Measurements from ENCODE around the gene DLL3. TPM values are rescaled to one million over a fixed set of nuclear protein-coding genes. Genes with fewer than 3 reads are reported as not detected.

Gene DLL3
- total and polyA plus RNA-seq, 2 experiments from 2014 or later = 9.8 to 15.6 TPM

GRCh38 chr19:39546599-39546998 is 47.9 kb downstream of the DLL3 start (continued):
- TF ChIP-seq, protein P1, sequence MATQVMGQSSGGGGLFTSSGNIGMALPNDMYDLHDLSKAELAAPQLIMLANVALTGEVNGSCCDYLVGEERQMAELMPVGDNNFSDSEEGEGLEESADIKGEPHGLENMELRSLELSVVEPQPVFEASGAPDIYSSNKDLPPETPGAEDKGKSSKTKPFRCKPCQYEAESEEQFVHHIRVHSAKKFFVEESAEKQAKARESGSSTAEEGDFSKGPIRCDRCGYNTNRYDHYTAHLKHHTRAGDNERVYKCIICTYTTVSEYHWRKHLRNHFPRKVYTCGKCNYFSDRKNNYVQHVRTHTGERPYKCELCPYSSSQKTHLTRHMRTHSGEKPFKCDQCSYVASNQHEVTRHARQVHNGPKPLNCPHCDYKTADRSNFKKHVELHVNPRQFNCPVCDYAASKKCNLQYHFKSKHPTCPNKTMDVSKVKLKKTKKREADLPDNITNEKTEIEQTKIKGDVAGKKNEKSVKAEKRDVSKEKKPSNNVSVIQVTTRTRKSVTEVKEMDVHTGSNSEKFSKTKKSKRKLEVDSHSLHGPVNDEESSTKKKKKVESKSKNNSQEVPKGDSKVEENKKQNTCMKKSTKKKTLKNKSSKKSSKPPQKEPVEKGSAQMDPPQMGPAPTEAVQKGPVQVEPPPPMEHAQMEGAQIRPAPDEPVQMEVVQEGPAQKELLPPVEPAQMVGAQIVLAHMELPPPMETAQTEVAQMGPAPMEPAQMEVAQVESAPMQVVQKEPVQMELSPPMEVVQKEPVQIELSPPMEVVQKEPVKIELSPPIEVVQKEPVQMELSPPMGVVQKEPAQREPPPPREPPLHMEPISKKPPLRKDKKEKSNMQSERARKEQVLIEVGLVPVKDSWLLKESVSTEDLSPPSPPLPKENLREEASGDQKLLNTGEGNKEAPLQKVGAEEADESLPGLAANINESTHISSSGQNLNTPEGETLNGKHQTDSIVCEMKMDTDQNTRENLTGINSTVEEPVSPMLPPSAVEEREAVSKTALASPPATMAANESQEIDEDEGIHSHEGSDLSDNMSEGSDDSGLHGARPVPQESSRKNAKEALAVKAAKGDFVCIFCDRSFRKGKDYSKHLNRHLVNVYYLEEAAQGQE (IDR thresholded peaks at IDR 0.05; ENCODE audit: unreplicated experiment) = no peak
- TF ChIP-seq EZH2phosphoT487 (IDR thresholded peaks at IDR 0.05; ENCODE audit: unreplicated experiment) = no peak

GRCh38 chr19:39550197-39550596 is 51.5 kb downstream of the DLL3 start:
- no peak overlapping the region for H3K27ac ChIP-seq (ENCODE audit: low read depth)
- H3K36me3 Mint-ChIP-seq (ENCODE audit: low read depth) = no peaks in the 10 kb centered on the region
- H3K9me2 ChIP-seq (ENCODE audit: insufficient read depth) = no peaks in the 10 kb centered on the region; the same call in 1 of the 2 replicates
- no peaks in the 10 kb centered on the region for H3K4me1 Mint-ChIP-seq
- H3K9me3 Mint-ChIP-seq = no peaks in the 10 kb centered on the region
- no peaks in the 10 kb centered on the region for H3K79me2 ChIP-seq (replicated peaks; ENCODE audit: insufficient read depth)
- H3K4me3 ChIP-seq = no peak overlapping the region
- H3K27me3 ChIP-seq (ENCODE audit: insufficient read depth) = no peaks in the 10 kb centered on the region
- no peak overlapping the region for H3K4me2 ChIP-seq
- H3K27me3 Mint-ChIP-seq (ENCODE audit: insufficient read depth, low read depth, poor library complexity) = peaks cover 5% of the 10 kb centered on the region
- H4K20me1 ChIP-seq (replicated peaks; ENCODE audit: insufficient read depth) = no peaks in the 10 kb centered on the region
- no peaks in the 10 kb centered on the region for H3K36me3 ChIP-seq (ENCODE audit: insufficient read depth)
- H2AFZ ChIP-seq = no peak overlapping the region
- no peak overlapping the region for H3K4me3 Mint-ChIP-seq
- no peak for DNase-seq (ENCODE audit: low spot score)
- ATAC-seq = no peak
- no peaks in the 10 kb centered on the region for H3F3A ChIP-seq (replicated peaks; ENCODE audit: low read depth)
- no peaks in the 10 kb centered on the region for H3K4me1 ChIP-seq (ENCODE audit: insufficient read depth)
- H3K27ac Mint-ChIP-seq = no peak overlapping the region
- TF ChIP-seq ZNF114 (CRISPR knock-in tag; IDR thresholded peaks at IDR 0.05) = no peak
- no peak for TF ChIP-seq POLR2AphosphoS5 (IDR thresholded peaks at IDR 0.05; ENCODE audit: low read depth)
- TF ChIP-seq CTCF (conservative IDR thresholded peaks at IDR 0.05; ENCODE audit: low read depth in 2 of 2) = no peak
- TF ChIP-seq NANOG (IDR thresholded peaks at IDR 0.05; ENCODE audit: borderline replicate concordance) = no peak
- TF ChIP-seq ZNF331 (CRISPR knock-in tag; IDR thresholded peaks at IDR 0.05; ENCODE audit: low read depth) = no peak
- TF ChIP-seq ETS1 (IDR thresholded peaks at IDR 0.05) = no peak
- no peak for TF ChIP-seq ZNF462 (CRISPR knock-in tag; IDR thresholded peaks at IDR 0.05)
- no peak for TF ChIP-seq EZH2 (IDR thresholded peaks at IDR 0.05; ENCODE audit: low read depth, unreplicated experiment)
